Measurements from ENCODE around the gene ATP1A4. TPM values are rescaled to one million over a fixed set of nuclear protein-coding genes. Genes with fewer than 3 reads are reported as not detected.

The ATP1A4 gene
- total RNA-seq, 1 experiment from 2014 or later: not detected

DNA sequence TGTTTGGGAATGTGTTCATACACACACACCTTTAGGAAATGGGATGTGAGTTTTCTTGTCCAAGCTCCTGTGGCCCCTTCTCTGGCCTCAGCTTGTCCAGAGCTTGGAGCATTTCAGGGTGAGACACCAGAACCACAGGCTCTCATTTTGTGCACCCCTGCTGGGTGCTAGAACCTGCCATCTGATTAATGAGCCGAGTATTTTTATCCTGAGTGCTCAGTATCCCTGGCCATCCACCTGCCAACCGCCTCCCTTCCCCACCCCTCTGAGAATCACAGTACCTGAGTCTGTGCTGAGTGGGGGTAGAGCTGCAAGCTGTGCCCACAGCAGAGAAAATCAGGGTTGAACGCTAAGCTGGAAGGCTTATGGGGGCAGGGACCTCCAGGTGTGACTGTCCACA lies 40.4 kb downstream of the ATP1A4 start:
- no peak for DNase-seq (ENCODE audit: low spot score)
- intact Hi-C loops (cut with micrococcal nuclease; ENCODE audit: unreplicated experiment): loop anchor here (2.0 to 5.0 kb wide), 2 partner anchors 61 to 91 kb away; no protein-coding TSS in a partner anchor
- ChIA-PET CTCF (interaction anchor here (0.6 kb wide), 1 partner anchor 71 kb away, joined by 4 read pairs; no protein-coding TSS in a partner anchor), POLR2A (ENCODE audit: low non-redundant PET) (interaction anchor here (0.6 kb wide), 1 partner anchor 54 kb away, joined by 3 read pairs; no protein-coding TSS in a partner anchor)
- Histone ChIP-seq H3K9me3 (ENCODE audit: low read depth, low read length, poor library complexity, severe bottlenecking) (no peaks in the 10 kb centered on the region), H3K27me3 (replicated peaks; ENCODE audit: insufficient read depth, low read depth, low read length, poor library complexity) (no peaks in the 10 kb centered on the region), H3K36me3 (ENCODE audit: insufficient read depth, low read length, poor library complexity, severe bottlenecking) (no peaks in the 10 kb centered on the region), H3K4me1 (ENCODE audit: insufficient read depth, low read length, poor library complexity, severe bottlenecking) (no peaks in the 10 kb centered on the region), H3K27ac (ENCODE audit: low read depth, low read length, poor library complexity, severe bottlenecking) (no peak overlapping the region), H3K4me3 (ENCODE audit: low read depth, low read length, poor library complexity, severe bottlenecking) (no peak overlapping the region)
- BruUV-seq (replicated peaks): no TSS peak
- no peak for TF ChIP-seq EZH2 (IDR thresholded peaks at IDR 0.05; ENCODE audit: borderline replicate concordance, low read depth, low read length, poor library complexity, severe bottlenecking)
- TF ChIP-seq, protein P1, sequence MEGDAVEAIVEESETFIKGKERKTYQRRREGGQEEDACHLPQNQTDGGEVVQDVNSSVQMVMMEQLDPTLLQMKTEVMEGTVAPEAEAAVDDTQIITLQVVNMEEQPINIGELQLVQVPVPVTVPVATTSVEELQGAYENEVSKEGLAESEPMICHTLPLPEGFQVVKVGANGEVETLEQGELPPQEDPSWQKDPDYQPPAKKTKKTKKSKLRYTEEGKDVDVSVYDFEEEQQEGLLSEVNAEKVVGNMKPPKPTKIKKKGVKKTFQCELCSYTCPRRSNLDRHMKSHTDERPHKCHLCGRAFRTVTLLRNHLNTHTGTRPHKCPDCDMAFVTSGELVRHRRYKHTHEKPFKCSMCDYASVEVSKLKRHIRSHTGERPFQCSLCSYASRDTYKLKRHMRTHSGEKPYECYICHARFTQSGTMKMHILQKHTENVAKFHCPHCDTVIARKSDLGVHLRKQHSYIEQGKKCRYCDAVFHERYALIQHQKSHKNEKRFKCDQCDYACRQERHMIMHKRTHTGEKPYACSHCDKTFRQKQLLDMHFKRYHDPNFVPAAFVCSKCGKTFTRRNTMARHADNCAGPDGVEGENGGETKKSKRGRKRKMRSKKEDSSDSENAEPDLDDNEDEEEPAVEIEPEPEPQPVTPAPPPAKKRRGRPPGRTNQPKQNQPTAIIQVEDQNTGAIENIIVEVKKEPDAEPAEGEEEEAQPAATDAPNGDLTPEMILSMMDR (conservative IDR thresholded peaks at IDR 0.05; ENCODE audit: low read depth, low read length): no peak

DNA sequence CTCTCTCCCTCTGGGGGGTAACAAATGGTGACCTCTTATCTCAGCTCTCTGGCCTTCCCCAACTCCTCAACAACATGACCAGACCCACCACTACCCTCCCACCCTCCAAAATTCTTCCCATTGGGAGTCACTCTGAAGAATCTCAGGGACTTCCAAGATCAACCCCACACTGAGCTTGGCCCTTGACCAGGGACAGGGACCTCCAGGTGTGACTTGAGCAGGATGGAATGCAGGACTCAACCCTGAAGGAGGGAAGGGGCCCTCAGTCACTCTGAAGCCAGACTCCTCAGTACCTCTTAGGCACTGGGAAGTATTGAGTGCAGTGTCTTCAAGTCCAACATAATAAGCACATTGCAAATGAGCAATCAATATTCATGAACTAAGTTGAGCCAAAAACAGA lies 40.8 kb downstream of the ATP1A4 start:
- Histone ChIP-seq H3K4me1 (ENCODE audit: insufficient read depth, low read length, poor library complexity, severe bottlenecking) (no peaks in the 10 kb centered on the region), H3K9me3 (ENCODE audit: low read depth, low read length, poor library complexity, severe bottlenecking) (no peaks in the 10 kb centered on the region), H3K36me3 (ENCODE audit: insufficient read depth, low read length, poor library complexity, severe bottlenecking) (no peaks in the 10 kb centered on the region), H3K27ac (ENCODE audit: low read depth, low read length, poor library complexity, severe bottlenecking) (no peak overlapping the region), H3K4me3 (ENCODE audit: low read depth, low read length, poor library complexity, severe bottlenecking) (no peak overlapping the region), H3K27me3 (replicated peaks; ENCODE audit: insufficient read depth, low read depth, low read length, poor library complexity) (no peaks in the 10 kb centered on the region)
- no peak for DNase-seq (ENCODE audit: low spot score)
- TF ChIP-seq EZH2 (IDR thresholded peaks at IDR 0.05; ENCODE audit: borderline replicate concordance, low read depth, low read length, poor library complexity, severe bottlenecking): no peak
- TF ChIP-seq, protein P1 (conservative IDR thresholded peaks at IDR 0.05; ENCODE audit: low read depth, low read length): no peak
- BruUV-seq (replicated peaks): no TSS peak
- ChIA-PET CTCF (interaction anchor here (0.6 kb wide), 1 partner anchor 62 kb away, joined by 10 read pairs; no protein-coding TSS in a partner anchor), POLR2A (ENCODE audit: low non-redundant PET) (interaction anchor here (0.6 kb wide), 1 partner anchor 53 kb away, joined by 3 read pairs; no protein-coding TSS in a partner anchor)
- intact Hi-C loops (cut with micrococcal nuclease; ENCODE audit: unreplicated experiment): loop anchor here (2.0 to 5.0 kb wide), 2 partner anchors 60 to 91 kb away; no protein-coding TSS in a partner anchor

DNA sequence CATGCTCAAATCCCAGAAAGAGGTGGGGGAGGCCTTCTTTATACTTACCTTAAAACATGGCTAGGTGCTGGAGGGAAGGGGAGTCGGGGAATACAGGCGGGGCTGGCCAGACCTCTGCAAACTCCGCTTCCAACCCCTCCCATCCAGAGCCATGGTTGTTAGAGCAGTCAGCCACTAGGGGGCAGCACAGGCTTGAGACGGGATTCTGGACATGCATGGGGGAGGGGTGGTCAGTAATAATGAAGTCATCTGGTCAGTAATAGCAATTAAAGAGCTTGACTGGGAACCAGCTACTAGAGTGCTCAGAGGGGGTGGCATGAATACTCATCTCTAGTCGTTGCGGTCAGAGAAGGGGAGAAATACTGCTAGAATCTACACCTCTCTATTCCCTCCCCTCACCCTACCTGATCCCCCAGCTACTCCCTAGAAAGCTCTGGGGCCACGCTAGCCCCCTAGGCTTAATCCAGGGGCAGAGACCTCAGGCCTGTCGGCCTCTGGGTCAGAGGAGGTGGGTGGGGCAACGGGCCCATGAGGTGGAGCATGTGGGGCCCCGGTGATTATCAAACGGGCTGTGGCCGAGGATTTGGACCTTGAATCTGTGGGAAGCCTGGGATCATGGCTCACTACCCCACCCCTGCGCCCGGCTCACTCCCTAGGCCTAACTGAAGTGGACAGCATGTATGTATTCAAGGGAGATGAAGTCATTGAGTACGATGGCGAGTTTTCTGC lies 41.9 kb downstream of the ATP1A4 start:
- Histone ChIP-seq H3K4me1 (ENCODE audit: insufficient read depth, low read length, poor library complexity, severe bottlenecking) (no peaks in the 10 kb centered on the region), H3K9me3 (ENCODE audit: low read depth, low read length, poor library complexity, severe bottlenecking) (no peaks in the 10 kb centered on the region), H3K4me3 (ENCODE audit: low read depth, low read length, poor library complexity, severe bottlenecking) (no peak overlapping the region), H3K36me3 (ENCODE audit: insufficient read depth, low read length, poor library complexity, severe bottlenecking) (no peaks in the 10 kb centered on the region), H3K27me3 (replicated peaks; ENCODE audit: insufficient read depth, low read depth, low read length, poor library complexity) (no peaks in the 10 kb centered on the region), H3K27ac (ENCODE audit: low read depth, low read length, poor library complexity, severe bottlenecking) (no peak overlapping the region)
- BruUV-seq (replicated peaks): no TSS peak
- peak; percentile 85 for DNase-seq (ENCODE audit: low spot score)
- ChIA-PET CTCF (interaction anchor here (0.6 to 1.2 kb wide), 6 partner anchors 26 to 707 kb away, joined by 3 to 7 read pairs (median 5); partner anchors contain the start of gene PEX19), POLR2A (ENCODE audit: low non-redundant PET) (no interaction called here)
- no peak for TF ChIP-seq EZH2 (IDR thresholded peaks at IDR 0.05; ENCODE audit: borderline replicate concordance, low read depth, low read length, poor library complexity, severe bottlenecking)
- TF ChIP-seq, protein P1 (conservative IDR thresholded peaks at IDR 0.05; ENCODE audit: low read depth, low read length): peak; percentile 96
- intact Hi-C loops (cut with micrococcal nuclease; ENCODE audit: unreplicated experiment): loop anchor here (1.0 to 5.0 kb wide), 4 partner anchors 59 to 183 kb away; no protein-coding TSS in a partner anchor

Measured in A673 (cell line).